MM.1S (cell line): ENCODE results near the gene SLIT3.

Experiments used
- EZH2 ChIP-seq: fragments of 300-600 bp; sonication (generic); optimal IDR thresholded peaks from 2 replicates; pipeline ENCODE3; 2017; ENCODE audit warnings: low read depth, mild to moderate bottlenecking, antibody characterized with exemption, low read length, mixed read lengths
- TF ChIP-seq, protein P1 (sequence below): fragments of 300-600 bp; sonication (generic); IDR thresholded peaks from 2 replicates; pipeline ENCODE4 v1.5.1; 2016; ENCODE audit warnings: antibody characterized with exemption, low read length, mixed read lengths

DNA sequence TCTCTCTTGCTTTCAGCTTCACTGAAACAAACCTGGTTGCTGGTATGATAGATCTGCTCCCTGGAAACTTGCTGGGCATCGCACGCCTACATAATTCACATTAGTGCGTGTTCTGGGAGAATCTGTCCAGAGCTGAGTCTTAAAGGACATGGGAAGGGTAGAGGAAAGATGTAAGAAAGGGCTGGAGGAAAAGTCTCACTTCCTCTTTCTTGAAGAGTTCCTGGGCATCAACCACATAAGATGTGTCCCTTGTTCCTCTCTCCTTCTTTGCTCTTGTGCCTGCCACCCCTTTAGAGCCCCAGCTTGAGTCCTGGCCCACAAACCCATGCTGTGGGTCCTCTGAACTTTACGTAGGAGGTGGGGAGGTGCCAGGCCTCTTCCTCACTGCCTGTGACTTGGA lies 516.5 kb downstream of the SLIT3 start:
- TF ChIP-seq, protein P1, sequence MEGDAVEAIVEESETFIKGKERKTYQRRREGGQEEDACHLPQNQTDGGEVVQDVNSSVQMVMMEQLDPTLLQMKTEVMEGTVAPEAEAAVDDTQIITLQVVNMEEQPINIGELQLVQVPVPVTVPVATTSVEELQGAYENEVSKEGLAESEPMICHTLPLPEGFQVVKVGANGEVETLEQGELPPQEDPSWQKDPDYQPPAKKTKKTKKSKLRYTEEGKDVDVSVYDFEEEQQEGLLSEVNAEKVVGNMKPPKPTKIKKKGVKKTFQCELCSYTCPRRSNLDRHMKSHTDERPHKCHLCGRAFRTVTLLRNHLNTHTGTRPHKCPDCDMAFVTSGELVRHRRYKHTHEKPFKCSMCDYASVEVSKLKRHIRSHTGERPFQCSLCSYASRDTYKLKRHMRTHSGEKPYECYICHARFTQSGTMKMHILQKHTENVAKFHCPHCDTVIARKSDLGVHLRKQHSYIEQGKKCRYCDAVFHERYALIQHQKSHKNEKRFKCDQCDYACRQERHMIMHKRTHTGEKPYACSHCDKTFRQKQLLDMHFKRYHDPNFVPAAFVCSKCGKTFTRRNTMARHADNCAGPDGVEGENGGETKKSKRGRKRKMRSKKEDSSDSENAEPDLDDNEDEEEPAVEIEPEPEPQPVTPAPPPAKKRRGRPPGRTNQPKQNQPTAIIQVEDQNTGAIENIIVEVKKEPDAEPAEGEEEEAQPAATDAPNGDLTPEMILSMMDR, result no peak
- TF ChIP-seq EZH2, result no peak
